SHP77 treated with DMSO at 0.1 percent for 48 hours (cell line): ENCODE results near the gene SIK1.
"Not testable (repeated sequence)": the region's sequence is repeated elsewhere in the genome, so short reads cannot be mapped to it uniquely, and the experiment has no call there.

Experiments
- DNase-seq: peaks from one replicate; lab custom pipeline; 2025; lab: John Stamatoyannopoulos, UW

SIK1 gene

DNA sequence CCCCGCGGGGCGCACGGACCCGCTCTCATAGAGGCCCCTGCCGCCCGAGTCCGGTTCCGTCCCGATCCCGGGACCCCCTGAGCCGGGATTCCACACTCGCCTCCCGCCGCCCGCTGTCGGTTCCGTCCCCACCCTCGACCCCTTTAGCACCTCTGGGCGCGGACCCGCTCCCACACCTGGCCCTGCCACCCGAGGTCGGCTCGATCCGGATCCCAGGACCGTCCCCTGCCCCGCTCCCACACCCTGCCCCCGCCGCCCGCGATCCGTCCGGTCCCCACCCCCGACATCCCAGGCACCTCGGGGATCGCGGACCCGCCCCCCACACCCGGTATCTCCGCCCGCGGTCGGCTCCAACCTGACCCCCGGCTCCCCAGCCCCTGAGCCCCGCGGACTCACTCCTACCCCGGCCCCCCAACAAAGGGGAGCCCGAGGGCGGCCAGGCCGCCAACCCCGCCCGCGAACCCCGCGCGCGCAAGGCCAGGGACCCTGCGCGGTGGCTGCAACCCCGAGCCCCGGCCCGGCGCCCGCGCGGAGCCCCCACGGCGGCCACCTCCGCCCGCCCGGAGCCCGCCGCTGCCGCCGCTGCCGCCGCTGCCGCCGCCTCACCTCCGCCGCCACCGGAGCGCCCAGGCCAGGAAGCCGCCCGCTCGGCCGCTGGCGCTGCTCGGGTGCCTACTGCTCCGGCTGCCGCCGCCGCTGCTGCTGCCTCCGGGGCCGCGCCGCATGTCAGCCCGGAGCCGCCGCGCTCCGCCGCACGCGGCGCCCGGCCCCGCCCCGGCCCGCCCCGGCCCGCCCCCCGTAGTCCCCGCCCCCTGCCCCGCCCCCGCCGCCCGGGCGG, at the start of gene SIK1:
TSS of gene SIK1 (minus strand) at position 728 of the 838 bp plus-strand sequence. CDS start 953 bp downstream, outside the sequence.
- DNase-seq: not testable (repeated sequence)

- not testable (repeated sequence) for DNase-seq
Observed at GRCh38 chr21:43471597-43472242, 44.8 kb upstream of the SIK1 start.

DNA sequence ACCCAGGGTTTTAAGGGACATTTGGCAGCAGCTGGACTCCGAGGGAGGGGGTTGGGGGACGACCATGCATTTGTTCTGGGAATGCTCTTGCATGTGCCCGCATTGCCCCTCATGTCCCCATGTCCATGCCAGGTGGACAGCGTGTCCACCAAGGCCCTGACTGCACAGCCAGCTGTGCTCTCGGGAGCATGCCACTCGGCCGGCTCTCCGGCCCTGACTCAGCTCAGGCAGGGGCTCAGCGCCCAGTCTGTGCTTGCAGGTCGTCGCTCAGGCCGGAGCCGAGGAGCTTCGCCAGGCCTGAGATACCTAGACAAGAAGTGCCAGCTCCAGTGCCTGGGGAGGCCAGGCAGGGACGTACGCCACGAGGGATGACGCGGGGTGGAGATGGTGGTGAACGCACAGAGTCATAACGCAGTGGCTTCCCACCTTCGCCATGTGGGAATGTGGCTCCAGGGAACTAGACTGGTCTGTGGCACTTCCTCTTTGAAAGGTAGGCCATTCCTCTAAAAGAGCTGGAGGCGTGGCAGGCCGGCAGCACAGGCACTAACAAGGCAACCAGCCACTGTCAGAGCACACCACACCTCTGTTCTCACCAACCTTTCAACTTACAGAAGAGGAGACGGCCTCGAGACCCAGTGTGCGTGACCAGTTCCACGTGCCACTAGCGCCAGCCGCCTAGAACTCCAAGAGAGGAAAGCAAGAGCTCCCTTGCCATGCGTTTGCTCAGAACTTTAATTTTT, 43.0 kb upstream of the SIK1 start:
- DNase-seq: not testable (repeated sequence)

GRCh38 chr21:43467785-43468184, 40.9 kb upstream of the SIK1 start:
- DNase-seq: no peak

DNA sequence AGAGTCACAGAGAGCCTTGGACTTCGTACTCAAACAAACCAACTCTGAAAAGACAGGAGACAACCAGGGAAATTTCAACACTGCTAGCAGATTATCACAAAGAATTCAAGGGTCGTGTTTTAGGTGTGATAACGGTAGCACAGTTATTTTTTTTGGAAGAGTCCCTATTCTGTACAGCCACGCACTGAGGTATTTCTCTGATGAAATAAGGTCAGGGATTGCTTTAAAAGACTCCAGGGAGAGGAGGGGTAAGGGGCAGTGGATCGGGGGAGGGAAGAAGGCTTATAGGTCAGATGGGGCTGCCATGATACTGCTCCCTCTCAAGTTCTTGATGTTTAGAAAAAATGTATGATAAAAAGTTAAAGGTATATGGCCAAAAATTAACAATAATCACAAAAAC, 38.2 kb upstream of the SIK1 start:
- DNase-seq: not testable (repeated sequence)

- not testable (repeated sequence) for DNase-seq
Observed at GRCh38 chr21:43463498-43464261, 36.7 kb upstream of the SIK1 start.

DNA sequence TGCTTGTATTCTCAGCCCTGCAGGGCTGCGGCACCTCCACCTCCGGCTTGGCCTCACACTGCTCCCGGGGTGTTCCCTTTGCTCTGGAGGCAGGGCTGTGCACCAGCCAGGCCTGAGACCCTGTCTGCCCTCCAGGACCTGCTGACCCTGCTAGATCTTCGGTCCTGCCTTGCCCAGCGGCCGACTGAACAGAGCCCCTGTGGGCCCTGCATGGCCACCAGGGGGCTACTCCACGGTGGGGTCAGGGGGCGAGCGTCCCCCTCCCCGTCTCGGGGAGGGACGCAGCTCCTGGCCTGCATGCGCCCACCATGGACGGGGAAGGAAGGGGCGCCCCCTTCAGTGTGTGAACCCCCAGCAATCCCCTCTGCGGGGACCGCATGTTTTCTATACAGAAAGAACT, 36.0 kb upstream of the SIK1 start:
- not testable (repeated sequence) for DNase-seq

DNA sequence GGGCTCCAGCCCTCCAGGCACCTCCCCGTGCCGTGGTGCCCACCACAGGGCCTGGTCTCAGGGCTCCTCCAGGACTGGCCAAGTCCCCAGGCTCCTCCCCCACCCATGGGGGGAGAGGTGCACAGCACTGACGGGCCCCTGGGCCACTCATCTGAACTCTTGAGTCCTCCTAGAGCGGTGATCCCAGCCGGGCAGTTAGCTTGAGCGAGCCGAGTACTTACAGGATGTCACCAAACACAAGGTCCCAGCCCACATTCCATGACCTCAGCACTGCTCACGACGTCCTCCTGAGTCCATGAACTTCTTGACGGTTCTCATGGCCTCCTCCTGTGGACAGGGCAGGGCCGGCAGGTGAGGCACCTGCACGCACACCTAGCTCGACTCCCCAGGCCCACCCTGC, 33.5 kb upstream of the SIK1 start:
- not testable (repeated sequence) for DNase-seq

DNA sequence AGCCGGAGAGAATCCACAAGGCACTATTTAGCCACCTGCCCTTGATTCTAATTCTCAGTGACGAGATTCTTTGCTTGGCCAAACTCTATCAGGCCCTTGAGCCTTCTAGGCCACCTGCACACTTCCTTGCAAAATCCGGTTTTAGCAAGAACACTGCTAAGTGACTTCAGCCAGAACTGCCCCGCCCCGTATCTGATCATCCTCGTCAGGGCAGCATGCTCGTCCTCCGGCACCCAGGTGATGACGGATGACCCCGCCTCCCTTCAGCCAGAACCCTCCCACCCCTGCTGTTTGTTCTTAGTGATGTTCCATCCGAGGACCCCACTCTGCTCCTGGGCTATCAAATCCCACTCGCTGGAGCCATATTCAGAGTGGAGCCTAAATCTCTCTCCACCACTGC, 32.1 kb upstream of the SIK1 start:
- not testable (repeated sequence) for DNase-seq

GRCh38 chr21:43456616-43457314, 29.8 kb upstream of the SIK1 start:
- DNase-seq: not testable (repeated sequence)

DNA sequence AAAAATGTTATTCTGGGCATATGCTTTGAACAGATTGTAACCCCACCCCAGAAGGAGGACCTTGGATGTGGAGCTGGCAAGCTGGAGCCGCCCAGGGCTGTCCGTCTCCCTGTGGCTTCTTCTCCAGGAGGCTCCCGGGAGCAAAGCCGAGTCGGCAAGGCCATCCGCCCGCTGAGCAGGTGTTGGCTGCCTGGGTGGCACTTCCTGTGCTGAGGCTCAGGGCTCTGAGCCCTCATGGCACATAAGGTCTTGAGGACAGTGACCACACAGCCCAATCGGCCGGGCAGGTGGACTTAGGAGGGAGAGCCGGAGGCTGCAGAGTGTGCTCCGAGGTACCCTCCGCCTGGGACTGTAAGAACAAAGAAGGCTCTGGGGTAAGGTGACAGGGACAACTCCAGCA, 28.8 kb upstream of the SIK1 start:
- not testable (repeated sequence) for DNase-seq

DNA sequence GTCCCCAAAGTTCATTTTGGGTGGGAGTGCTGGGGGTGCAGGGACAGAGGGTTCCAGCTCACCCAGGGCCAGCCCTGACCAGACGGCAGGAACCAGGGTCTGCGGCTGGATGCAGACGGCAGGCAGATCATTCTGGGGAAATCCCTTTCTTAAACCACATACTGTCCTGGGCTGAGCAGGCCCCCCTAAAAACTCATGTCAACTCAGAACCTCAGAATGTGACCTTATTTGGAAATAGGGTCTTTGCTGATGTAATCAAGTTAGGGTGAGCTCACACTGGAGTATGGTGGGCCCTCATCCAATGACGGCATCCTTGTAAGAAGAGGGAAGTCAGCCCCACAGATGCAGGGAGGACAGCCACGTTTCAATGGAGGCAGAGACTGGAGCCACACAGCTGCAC, 27.2 kb upstream of the SIK1 start:
- DNase-seq: not testable (repeated sequence)

DNA sequence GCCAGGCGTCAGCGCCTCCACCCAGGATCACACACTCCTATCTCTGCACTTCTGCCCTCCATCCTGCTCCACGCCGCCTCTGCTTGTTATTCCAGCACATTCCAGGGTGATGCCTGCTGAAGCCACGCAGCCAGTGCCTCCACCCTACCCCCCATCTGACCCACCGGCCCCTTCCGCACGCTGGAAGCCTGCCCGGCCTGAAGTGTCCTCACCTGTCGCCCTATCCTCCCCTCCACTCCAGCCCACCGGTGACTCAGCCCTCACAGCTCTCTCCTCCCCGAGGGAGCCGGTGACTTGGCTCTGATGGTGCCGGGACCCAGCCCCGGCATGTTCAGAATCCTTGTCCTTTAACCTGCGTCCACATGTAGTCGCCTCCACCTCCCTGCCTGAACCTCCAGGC, 24.9 kb upstream of the SIK1 start:
- not testable (repeated sequence) for DNase-seq

- DNase-seq: not testable (repeated sequence)
Observed at GRCh38 chr21:43450287-43450686, 23.4 kb upstream of the SIK1 start.

GRCh38 chr21:43447353-43447977, 20.5 kb upstream of the SIK1 start:
- not testable (repeated sequence) for DNase-seq

GRCh38 chr21:43446277-43446932, 19.5 kb upstream of the SIK1 start:
- not testable (repeated sequence) for DNase-seq

- DNase-seq: not testable (repeated sequence)
Observed at GRCh38 chr21:43444524-43444923, 17.6 kb upstream of the SIK1 start.

GRCh38 chr21:43442571-43442970, 15.6 kb upstream of the SIK1 start:
- DNase-seq: not testable (repeated sequence)

GRCh38 chr21:43440835-43441727, 14.2 kb upstream of the SIK1 start:
- DNase-seq: not testable (repeated sequence)
